AG04450 (cell line): Measurements from ENCODE around the gene APOC4. TPM values are rescaled to one million over a fixed set of nuclear protein-coding genes. Genes with fewer than 3 reads are reported as not detected.

Experiments
- CTCF ChIA-PET: fragments of 300-600, 350-600 bp; formaldehyde crosslinking; extraction: SDS; loops from one replicate; lab custom pipeline; 2022; ENCODE audit warnings: antibody characterized with exemption, inconsistent platforms; lab: Charles Lee
- POLR2A ChIA-PET: fragments of 350-600 bp; formaldehyde crosslinking; extraction: SDS; loops from one replicate; lab custom pipeline; 2021; ENCODE audit warnings: antibody characterized with exemption, inconsistent platforms; lab: Yijun Ruan, JAX
- DNase-seq: peaks from one replicate; pipeline ENCODE4 v3.0.0-alpha.2; 2011; ENCODE audit warnings: low read depth, low spot score
- H3K27ac ChIP-seq: one replicate; pipeline ENCODE4 v1.5.1; 2012; ENCODE audit warnings: low read depth, low read length, control low read depth
- H3K27me3 ChIP-seq: one replicate; pipeline ENCODE4 v1.6.0; 2012; ENCODE audit warnings: low read length; ENCODE audit not compliant: control insufficient read depth, insufficient read depth
- H3K4me3 ChIP-seq: 2 replicates; pipeline ENCODE4 v1.5.1; 2011; ENCODE audit warnings: mild to moderate bottlenecking, low read depth, low read length, control low read depth
- H3K9me3 ChIP-seq: 2 replicates; pipeline ENCODE4 v1.5.1; 2012; ENCODE audit warnings: low read length; ENCODE audit not compliant: control insufficient read depth, insufficient read depth
- CTCF ChIP-seq: IDR thresholded peaks from 2 replicates; pipeline ENCODE4 v1.5.1; 2011; ENCODE audit warnings: low read depth, low read length, control low read depth, inconsistent platforms
- polyA plus RNA-seq: library from polyadenylated mRNA; depleted of rRNA; stranded (reverse); fragments of >200 nt; gene quantifications from 2 replicates; pipeline ENCODE4 v1.2.3, GENCODE V29; 2011

Gene APOC4
- polyA plus RNA-seq, 1 experiment, result not detected

- Histone ChIP-seq H3K4me3 (no peak overlapping the region), H3K27me3 (no peaks in the 10 kb centered on the region), H3K27ac (no peak overlapping the region), H3K9me3 (no peaks in the 10 kb centered on the region)
- DNase-seq, result no peak
- TF ChIP-seq CTCF, result no peak
- ChIA-PET POLR2A (no interaction called here), CTCF (no interaction called here)
These were observed 33.4 kb downstream of the APOC4 start for GRCh38 chr19:44975444-44975843.

GRCh38 chr19:44984005-44984404 is 42.0 kb downstream of the APOC4 start:
- DNase-seq, result no peak
- Histone ChIP-seq H3K9me3 (no peaks in the 10 kb centered on the region), H3K4me3 (no peak overlapping the region), H3K27ac (no peak overlapping the region), H3K27me3 (no peaks in the 10 kb centered on the region)
- CTCF ChIA-PET, result interaction anchor here (0.9 kb wide), 1 partner anchor 75 kb away, joined by 3 read pairs; no protein-coding TSS in a partner anchor
- TF ChIP-seq CTCF, result no peak
- POLR2A ChIA-PET, result no interaction called here

- Histone ChIP-seq H3K27ac (no peak overlapping the region), H3K4me3 (no peak overlapping the region), H3K9me3 (no peaks in the 10 kb centered on the region), H3K27me3 (no peaks in the 10 kb centered on the region)
- no peak for TF ChIP-seq CTCF
- DNase-seq, result no peak
- POLR2A ChIA-PET, result no interaction called here
- CTCF ChIA-PET, result no interaction called here
These were observed 43.4 kb downstream of the APOC4 start for GRCh38 chr19:44985445-44985844.

- ChIA-PET POLR2A (no interaction called here), CTCF (no interaction called here)
- Histone ChIP-seq H3K4me3 (no peak overlapping the region), H3K9me3 (no peaks in the 10 kb centered on the region), H3K27ac (no peak overlapping the region), H3K27me3 (no peaks in the 10 kb centered on the region)
- no peak for DNase-seq
- no peak for TF ChIP-seq CTCF
These were observed 44.4 kb downstream of the APOC4 start for GRCh38 chr19:44986389-44986788.

- ChIA-PET POLR2A (no interaction called here), CTCF (no interaction called here)
- H3K4me3 ChIP-seq, result no peak overlapping the region
- DNase-seq, result no peak
- no peaks in the 10 kb centered on the region for H3K9me3 ChIP-seq
- no peaks in the 10 kb centered on the region for H3K27me3 ChIP-seq
- TF ChIP-seq CTCF, result no peak
- no peak overlapping the region for H3K27ac ChIP-seq
These were observed 45.2 kb downstream of the APOC4 start for GRCh38 chr19:44987148-44987675.
